SK-N-SH treated with all-trans-retinoic acid at 6 μM for 48 hours (cell line): ENCODE measurements around the gene NXN.

ENCODE experiments used
- ARNTL ChIP-seq: fragments of 450-650 bp; formaldehyde crosslinking; IDR thresholded peaks from 2 replicates; pipeline ENCODE4 v1.5.0; 2020; ENCODE audit warnings: low read depth, mild to moderate bottlenecking, moderate library complexity, borderline replicate concordance
- CREB5 ChIP-seq: fragments of 250-450 bp; sonication (Bioruptor Pico); IDR thresholded peaks from 2 replicates; pipeline ENCODE4 v1.5.1; 2020; ENCODE audit warnings: low read depth, mild to moderate bottlenecking, moderate library complexity
- ESRRG ChIP-seq: fragments of 250-450 bp; sonication (Bioruptor Pico); IDR thresholded peaks from 2 replicates; pipeline ENCODE4 v1.6.1; 2021; ENCODE audit warnings: mild to moderate bottlenecking
- GLIS3 ChIP-seq: fragments of 250-450 bp; sonication (Bioruptor Pico); IDR thresholded peaks from 2 replicates; pipeline ENCODE4 v1.5.0; 2020; ENCODE audit warnings: mild to moderate bottlenecking, moderate library complexity
- PATZ1 ChIP-seq: fragments of 250-450 bp; sonication (Bioruptor Pico); IDR thresholded peaks from 2 replicates; pipeline ENCODE4 v1.8.0; 2020; ENCODE audit warnings: mild to moderate bottlenecking, moderate library complexity, borderline replicate concordance
- ZFP3 ChIP-seq: fragments of 250-450 bp; sonication (Bioruptor Pico); IDR thresholded peaks from 2 replicates; pipeline ENCODE4 v1.5.0; 2020; ENCODE audit warnings: mild to moderate bottlenecking, moderate library complexity
- ZFP30 ChIP-seq: fragments of 450-650 bp; formaldehyde crosslinking; IDR thresholded peaks from 2 replicates; pipeline ENCODE4 v1.5.0; 2022; ENCODE audit warnings: mild to moderate bottlenecking, moderate library complexity
- ZNF565 ChIP-seq: fragments of 450-650 bp; formaldehyde crosslinking; conservative IDR thresholded peaks from 2 replicates; pipeline ENCODE4 v1.5.0; 2020; ENCODE audit warnings: low read depth, mild to moderate bottlenecking, moderate library complexity

- TF ChIP-seq ZFP30 (CRISPR knock-in tag) = no peak
- TF ChIP-seq PATZ1 (CRISPR knock-in tag) = no peak
- TF ChIP-seq CREB5 (CRISPR knock-in tag) = no peak
- TF ChIP-seq GLIS3 = no peak
- no peak for TF ChIP-seq ESRRG
- no peak for TF ChIP-seq ZNF565 (CRISPR knock-in tag)
- TF ChIP-seq ARNTL (CRISPR knock-in tag) = no peak
- no peak for TF ChIP-seq ZFP3 (CRISPR knock-in tag)
Measured at GRCh38 chr17:975371-975915, 4.1 kb downstream of the NXN start.
